ENCODE results near the gene ZNF514.

ZNF514 gene
- total RNA-seq = 12.0 to 34.8 (median 26.8) reads per million in 4 experiments

- DNase-seq = peak; percentile 66
Measured at GRCh38 chr2:95159690-95160449, at the start of gene ZNF514. TSS of gene ZNF514 (minus strand) at chr2:95159848. CDS start at chr2:95153253, 6,595 bp downstream.

DNA sequence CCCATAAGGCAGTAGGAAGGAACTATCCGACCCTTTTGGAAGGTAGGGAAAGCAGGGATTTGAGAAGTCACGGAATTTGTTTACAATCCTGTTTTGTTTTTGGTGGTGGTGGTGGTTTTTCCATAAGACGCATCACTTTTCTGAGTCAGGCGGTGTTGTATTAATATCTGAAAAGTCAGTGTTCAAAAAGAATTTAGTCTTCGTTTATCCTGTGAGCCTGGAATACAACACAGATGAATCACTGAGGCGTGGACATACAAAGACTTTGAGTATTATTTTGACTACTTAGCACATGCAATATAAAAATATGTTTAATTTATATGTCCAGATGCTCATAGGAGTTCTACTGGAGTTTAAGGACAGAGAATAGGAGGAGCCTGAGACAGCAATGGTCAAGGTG is 48.5 kb upstream of the ZNF514 start:
- no peak for DNase-seq

DNA sequence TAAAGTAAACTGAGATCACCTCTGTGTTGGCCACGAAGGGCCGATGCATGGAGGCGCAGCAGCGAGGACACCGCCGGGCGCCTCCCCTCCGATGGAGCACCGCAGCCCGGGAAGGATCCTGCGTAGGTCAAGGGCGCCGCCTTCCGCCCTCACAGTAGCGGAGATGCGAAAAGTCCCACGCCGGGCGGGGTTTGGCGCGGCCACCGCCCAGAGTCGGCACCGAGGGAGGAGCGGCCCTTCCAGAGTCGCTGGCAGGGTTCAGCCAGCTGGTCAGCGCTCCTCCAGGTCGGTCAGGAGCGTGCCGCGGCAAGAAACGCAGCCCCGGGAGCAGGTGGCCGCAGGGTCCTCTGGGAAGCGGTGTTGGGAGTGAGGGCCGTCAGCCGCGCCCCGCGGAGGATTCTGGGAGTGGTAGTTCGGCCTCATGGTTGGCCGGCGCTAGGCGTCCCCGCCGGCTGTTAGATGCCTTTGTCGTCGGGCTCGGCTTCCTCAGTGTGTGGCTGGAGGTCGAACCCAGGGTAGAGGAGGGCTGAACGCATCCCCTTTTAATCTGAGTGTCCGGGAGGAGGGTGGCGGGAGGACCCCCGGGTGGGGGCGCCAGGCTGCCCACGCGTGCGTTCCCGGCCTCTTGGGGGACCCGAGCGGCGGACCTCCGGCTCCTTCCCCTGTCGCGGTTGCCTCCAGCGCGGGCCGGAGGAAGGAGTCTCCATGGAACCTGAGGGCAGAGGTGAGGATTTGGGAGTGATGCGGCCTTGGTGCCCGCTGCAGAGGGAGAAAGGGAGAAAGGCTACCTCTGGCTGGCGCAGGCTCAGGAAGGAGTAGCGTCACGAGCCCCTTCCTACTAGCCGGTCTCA is 47.7 kb upstream of the ZNF514 start, which contains the start of gene ZNF892:
Gene ZNF892, plus strand, starts transcription at position 411 of the 851 bp plus-strand sequence. Its CDS starts 295 bp downstream, at position 706.
- peak; percentile 53 for DNase-seq

DNA sequence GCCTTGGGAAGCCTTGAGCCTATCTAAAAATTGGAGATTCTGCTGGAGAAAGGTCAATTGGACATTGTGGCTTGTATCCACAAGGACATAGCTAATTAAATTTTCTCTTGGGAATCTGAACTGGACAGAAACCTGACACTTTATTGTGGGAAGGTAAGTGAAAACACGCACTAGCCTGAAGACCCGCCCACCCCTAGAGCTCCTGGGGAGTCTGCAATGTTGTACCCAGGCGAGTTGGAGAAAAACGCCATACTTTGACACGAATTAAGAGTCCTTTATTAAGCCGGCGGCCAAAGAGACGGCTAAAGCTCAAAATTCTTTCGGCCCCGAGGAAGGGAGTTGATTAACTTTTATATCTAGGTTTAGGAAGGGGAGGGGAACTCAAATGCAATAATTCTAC is 46.4 kb upstream of the ZNF514 start:
- no peak for DNase-seq

DNA sequence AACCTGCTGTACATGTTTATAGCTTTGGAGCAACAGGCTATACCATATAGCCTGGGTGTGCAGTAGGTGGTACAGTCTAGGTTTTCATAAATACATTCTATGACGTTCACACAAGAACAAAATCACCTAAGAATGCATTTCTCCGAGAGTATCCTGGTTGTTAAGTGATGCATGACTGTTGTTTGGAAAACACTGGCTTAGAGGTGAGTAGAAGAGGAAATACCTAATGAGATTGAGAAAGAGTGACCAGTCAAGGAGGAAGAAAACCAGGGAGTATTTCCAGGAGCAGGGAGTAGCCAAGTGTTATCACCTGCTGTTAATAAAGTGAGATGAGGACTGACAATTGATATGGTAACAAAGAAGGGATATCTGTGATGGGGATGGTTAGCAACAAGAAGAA is 44.7 kb upstream of the ZNF514 start:
- no peak for DNase-seq

- DNase-seq = no peak
Measured at GRCh38 chr2:95203911-95204310, 44.3 kb upstream of the ZNF514 start.

GRCh38 chr2:95192956-95193355 is 33.3 kb upstream of the ZNF514 start:
- DNase-seq = peak; percentile 6

GRCh38 chr2:95185973-95186372 is 26.3 kb upstream of the ZNF514 start:
- no peak for DNase-seq

GRCh38 chr2:95185197-95185596 is 25.5 kb upstream of the ZNF514 start:
- DNase-seq = no peak

GRCh38 chr2:95181774-95182173 is 22.1 kb upstream of the ZNF514 start:
- DNase-seq = no peak

GRCh38 chr2:95179451-95179850 is 19.8 kb upstream of the ZNF514 start:
- no peak for DNase-seq

- no peak for DNase-seq
Measured at GRCh38 chr2:95174031-95174542, 14.4 kb upstream of the ZNF514 start.

- DNase-seq = no peak
Measured at GRCh38 chr2:95171902-95172301, 12.3 kb upstream of the ZNF514 start.

DNA sequence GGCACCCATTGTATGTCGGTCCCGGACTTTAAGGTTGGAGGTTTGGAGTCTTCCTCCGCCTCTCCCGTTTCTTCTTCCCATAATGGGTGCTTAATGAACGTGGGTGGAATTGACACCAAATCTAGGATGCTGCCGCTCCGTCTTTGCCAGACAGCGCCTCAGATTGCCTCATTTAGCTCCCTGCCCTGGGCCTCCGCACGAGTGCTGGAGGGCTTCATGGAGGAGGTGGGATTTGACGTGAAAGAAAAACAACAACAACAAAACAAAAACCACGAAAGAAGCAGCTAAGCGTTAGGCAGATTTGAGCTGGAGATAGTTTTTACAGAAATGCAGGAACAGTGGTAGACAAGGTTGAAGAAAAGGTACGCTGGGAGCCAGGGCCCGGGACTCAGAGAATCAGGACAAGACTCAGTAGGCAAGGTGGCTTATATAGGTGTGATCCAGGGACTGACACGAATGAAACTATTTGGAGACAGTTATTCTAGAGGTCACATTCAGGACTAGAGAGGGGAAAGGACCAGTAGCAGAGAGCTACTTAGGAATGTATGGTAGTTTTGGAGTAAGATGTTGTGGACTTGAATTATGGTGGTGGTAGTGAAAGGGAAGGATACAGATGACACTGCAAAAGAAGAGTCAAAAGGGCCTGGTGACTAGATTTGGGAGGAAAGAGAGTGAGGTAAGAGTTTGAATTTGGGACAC is 6.6 kb upstream of the ZNF514 start:
- DNase-seq = no peak

DNA sequence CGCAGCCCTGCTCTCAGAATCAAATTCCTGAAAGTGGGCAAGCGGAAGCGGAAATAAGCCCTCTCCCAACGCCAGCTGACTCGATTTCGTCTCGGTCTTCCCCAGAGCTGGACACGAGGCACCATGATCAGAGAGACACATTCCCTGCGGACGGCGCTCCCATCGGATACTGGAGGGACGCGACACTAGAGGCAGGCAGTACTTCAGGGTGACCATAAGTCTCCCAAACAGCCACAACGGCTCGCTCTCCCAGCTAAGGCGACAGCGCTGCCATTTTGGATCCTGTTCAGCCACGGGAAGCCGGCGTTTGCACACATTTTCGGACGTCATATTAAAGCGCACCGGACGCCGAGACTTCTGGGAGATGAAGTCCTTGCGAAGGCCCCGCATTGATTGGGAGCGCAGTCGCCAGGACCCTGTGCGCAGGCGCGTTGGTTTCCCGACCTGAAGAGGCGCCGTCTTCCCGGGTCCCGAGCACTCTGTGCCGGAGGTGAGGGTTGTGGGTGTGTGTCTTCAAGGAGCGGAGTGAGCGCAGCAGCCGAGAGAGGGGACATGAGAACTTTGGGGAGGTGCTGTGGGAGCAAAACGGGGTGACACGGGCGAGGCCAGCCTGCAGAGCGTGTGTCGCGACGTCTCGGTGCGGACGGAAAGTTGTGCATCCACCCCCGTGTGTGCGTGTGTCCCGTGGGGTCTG is 5.9 kb upstream of the ZNF514 start, which contains the start of gene ZNF2:
Gene ZNF2, plus strand, starts transcription at position 439 of the 694 bp plus-strand sequence. CDS start 10,418 bp downstream, outside the sequence.
- peak; percentile 97 for DNase-seq

DNA sequence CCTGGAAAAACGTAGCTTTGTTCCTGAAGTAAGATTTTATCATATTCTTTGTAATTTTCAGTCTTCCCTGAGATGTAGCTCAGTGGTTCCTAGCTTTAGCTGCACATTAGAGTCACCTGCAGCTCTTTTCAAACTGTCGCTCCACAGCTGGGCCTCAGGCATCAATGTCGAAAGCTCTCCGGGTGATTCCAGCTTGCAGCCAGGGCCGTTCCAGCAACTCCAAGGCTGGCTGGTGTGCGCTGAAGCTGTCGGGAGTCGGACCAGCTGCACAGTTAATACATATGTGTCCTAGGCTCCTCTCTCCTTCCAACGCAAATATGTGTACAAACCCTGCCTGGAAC is 5.4 kb upstream of the ZNF514 start:
- no peak for DNase-seq

- no peak for DNase-seq
Measured at GRCh38 chr2:95158891-95159619, 593 bp downstream of the ZNF514 start.

DNA sequence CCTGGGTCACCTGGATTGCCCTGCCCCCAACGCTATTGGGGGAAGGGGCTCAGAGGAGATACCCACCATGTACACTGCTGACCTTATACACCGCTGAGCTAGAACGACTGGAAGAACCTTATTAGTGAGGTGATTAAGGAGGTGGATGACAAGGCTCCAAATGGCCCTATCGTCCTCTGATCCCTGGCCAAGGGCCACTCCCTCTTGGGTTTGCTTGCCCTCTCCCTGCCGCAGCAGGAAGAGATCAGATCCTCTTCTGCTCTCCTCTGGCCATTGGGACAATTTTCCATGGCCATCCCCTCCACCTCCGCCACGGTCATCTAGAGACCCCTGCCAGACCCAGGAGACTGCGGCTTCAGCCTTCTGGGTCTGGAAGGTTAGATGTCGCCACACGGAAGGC is 1.2 kb downstream of the ZNF514 start:
- DNase-seq = no peak

DNA sequence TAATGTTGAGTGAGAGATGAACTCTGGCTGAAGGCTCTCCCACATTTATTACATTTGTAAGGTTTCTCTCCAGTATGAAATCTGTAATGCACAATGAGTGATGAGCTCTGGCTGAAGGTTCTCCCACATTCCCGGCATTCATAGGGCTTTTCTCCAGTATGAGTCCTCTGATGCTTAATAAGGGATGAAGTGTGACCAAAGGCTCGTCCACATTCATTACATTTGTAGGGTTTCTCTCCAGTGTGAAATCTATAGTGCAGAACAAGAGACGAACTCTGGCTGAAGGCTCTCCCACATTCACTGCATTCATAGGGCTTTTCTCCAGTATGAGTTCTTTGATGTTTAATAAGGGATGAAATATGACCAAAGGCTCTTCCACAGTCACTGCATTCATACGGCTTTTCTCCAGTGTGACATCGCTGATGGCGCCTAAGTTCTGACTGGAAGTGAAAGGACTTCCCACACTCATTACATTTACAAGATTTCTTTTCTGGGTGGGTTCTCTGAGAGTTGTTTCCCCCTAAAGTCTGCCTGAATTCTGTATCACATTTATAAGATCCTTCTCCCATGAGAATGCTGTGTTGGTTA is 10.2 kb downstream of the ZNF514 start:
- no peak for DNase-seq

GRCh38 chr2:95143838-95144237 is 15.8 kb downstream of the ZNF514 start:
- no peak for DNase-seq

GRCh38 chr2:95138702-95139101 is 20.9 kb downstream of the ZNF514 start:
- no peak for DNase-seq
